Motor neuron (in vitro differentiated cells): ENCODE results near the gene MYL5. TPM values are rescaled to one million over a fixed set of nuclear protein-coding genes. Genes with fewer than 3 reads are reported as not detected.
A peak's percentile ranks its signal among the peaks of the same experiment; 100 is the strongest.
"Not testable (repeated sequence)": the region's sequence is repeated elsewhere in the genome, so short reads cannot be mapped to it uniquely, and the experiment has no call there.

Source experiments
- ATAC-seq, 8 experiments: fragments of 200-7000 bp; cut with Tn5 transposase; replicated peaks in 6 of 8; 2 replicates each; pipeline ENCODE4 v1.8.0; 2021; ENCODE audit warnings: mild to moderate bottlenecking in 8 of 8, moderate library complexity in 8 of 8
- H3K27ac ChIP-seq, 2 donors: fragments of 250-450 bp; sonication (Bioruptor Pico); 2 replicates each; pipeline ENCODE4 v1.9.0; 2021; ENCODE audit warnings: antibody characterized with exemption in 2 of 2, mild to moderate bottlenecking in 2 of 2, moderate library complexity in 1 of 2
- H3K4me1 ChIP-seq, 2 donors: fragments of 250-450 bp; sonication (Bioruptor Pico); replicated peaks in 1 of 2; 2 replicates each; pipeline ENCODE4 v1.6.1; 2021; ENCODE audit warnings: antibody characterized with exemption in 2 of 2, mild to moderate bottlenecking in 2 of 2, moderate library complexity in 1 of 2
- H3K4me3 ChIP-seq, 5 donors: fragments of 250-450 bp; sonication (Bioruptor Pico); 2 replicates each; pipeline ENCODE4 v1.9.0; 2021; ENCODE audit warnings: antibody characterized with exemption in 5 of 5, mild to moderate bottlenecking in 5 of 5, moderate library complexity in 4 of 5
- WGBS, 10 experiments: fragments of 450-650 bp; shearing (Covaris generic); methylation state at CpG; one replicate each; pipeline ENCODE4 v1.0.0; 2022; 5-methylcytosine and 5-hydroxymethylcytosine counted together
- in situ Hi-C, 9 experiments: fragments of 400-800 bp; cut with MboI; loops; one replicate each; pipeline ENCODE4 v1.15.0; 2021; ENCODE audit warnings: low sequenced_read_pairs in 9 of 9, low pct_unique_long_range_greater_than_20kb in 2 of 9; ENCODE audit not compliant: unreplicated experiment in 9 of 9
- total RNA-seq, 8 experiments: library from RNA; unstranded; fragments of 300-600 nt; gene quantifications; 2 replicates each; pipeline versions ENCODE4 v1.2.3 to v1.2.4, GENCODE V29; 2022

The MYL5 gene
- total RNA-seq, 8 experiments from 2014 or later: 6.7 to 41.2 (median 16.8) TPM

- H3K4me1 ChIP-seq, H3K4me3 ChIP-seq, ATAC-seq, H3K27ac ChIP-seq, in situ Hi-C loops: not testable (repeated sequence)
- 55 to 87% (median 80%) methylated on average over 3 to 10 of the region's 12 CpGs; no CpG with 5 or more reads in 1 of the 10 experiments for WGBS, 10 experiments
These were observed 20.1 kb downstream of the MYL5 start for GRCh38 chr4:694341-694940.

- in situ Hi-C loops: no loop called here
- ATAC-seq: no peak
- Histone ChIP-seq H3K4me1 (no peaks in the 10 kb centered on the region), H3K4me3 (no peak overlapping the region), H3K27ac (no peak overlapping the region)
- WGBS, 10 experiments: 50 to 89% (median 81%) methylated on average over 2 to 12 of the region's 27 CpGs
These were observed 25.7 kb downstream of the MYL5 start for GRCh38 chr4:699816-700580.

- no peaks in the 10 kb centered on the region for H3K4me1 ChIP-seq
- no peak overlapping the region for H3K4me3 ChIP-seq
- in situ Hi-C loops: no loop called here
- no peak for ATAC-seq
- no peak overlapping the region for H3K27ac ChIP-seq
- WGBS, 10 experiments: 53 to 92% (median 75%) methylated on average over 1 to 14 of the region's 16 CpGs; no CpG with 5 or more reads in 1 of the 10 experiments
These were observed 26.4 kb downstream of the MYL5 start for GRCh38 chr4:700587-701264.

GRCh38 chr4:702618-703048 is 28.3 kb downstream of the MYL5 start:
- Histone ChIP-seq H3K4me1 (peaks cover 5% of the 10 kb centered on the region in 2 donors), H3K4me3 (no peak overlapping the region), H3K27ac (no peak overlapping the region)
- in situ Hi-C loops: no loop called here
- WGBS, 10 experiments: 33 to 80% (median 80%) methylated on average over 1 of the region's 7 CpGs; no CpG with 5 or more reads in 7 of the 10 experiments
- no peak for ATAC-seq

- in situ Hi-C loops: no loop called here
- WGBS, 10 experiments: no CpG with 5 or more reads among the region's 10 CpGs
- ATAC-seq: no peak
- Histone ChIP-seq H3K4me3 (no peak overlapping the region), H3K27ac (no peak overlapping the region), H3K4me1 (peaks cover 11 to 12% of the 10 kb centered on the region in 2 donors)
These were observed 29.2 kb downstream of the MYL5 start for GRCh38 chr4:703336-704197.

- 60 to 100% (median 96%) methylated on average over 5 to 8 of the region's 46 CpGs; no CpG with 5 or more reads in 7 of the 10 experiments for WGBS, 10 experiments
- no peak for ATAC-seq
- in situ Hi-C loops: no loop called here
- Histone ChIP-seq H3K4me1 (peaks cover 12 to 14% of the 10 kb centered on the region in 2 donors), H3K27ac (no peak overlapping the region), H3K4me3 (no peak overlapping the region)
These were observed 30.0 kb downstream of the MYL5 start for GRCh38 chr4:704198-704891.

GRCh38 chr4:704971-705277 is 30.6 kb downstream of the MYL5 start:
- no peak for ATAC-seq
- in situ Hi-C loops: no loop called here
- WGBS, 10 experiments: no CpG with 5 or more reads among the region's 1 CpG
- peak overlapping the region in 2 of 5 donors; percentile 95 to 99 for H3K4me3 ChIP-seq
- no peak overlapping the region for H3K27ac ChIP-seq
- peaks cover 12 to 14% of the 10 kb centered on the region in 2 donors for H3K4me1 ChIP-seq

- ATAC-seq: peak; percentile 88 to 95 (median 94)
- Histone ChIP-seq H3K4me1 (peaks cover 12 to 14% of the 10 kb centered on the region in 2 donors), H3K27ac (peak within 1 kb of the TSS; percentile 78 to 85), H3K4me3 (peak within 1 kb of the TSS; percentile 80 to 99 (median 95))
- in situ Hi-C loops: no loop called here
- WGBS, 10 experiments: 0% methylated on average over 1 of the region's 82 CpGs; no CpG with 5 or more reads in 9 of the 10 experiments
These were observed 31.1 kb downstream of the MYL5 start, which contains the start of gene PCGF3 for GRCh38 chr4:705278-706082. Gene PCGF3, plus strand, starts transcription at chr4:705832. Its CDS starts 27,849 bp downstream, at chr4:733681.

- in situ Hi-C loops, ATAC-seq: not testable (repeated sequence)
- Histone ChIP-seq H3K4me3 (peak overlapping the region; percentile 80 to 99 (median 95)), H3K27ac (peak overlapping the region; percentile 78 to 85), H3K4me1 (peaks cover 12 to 14% of the 10 kb centered on the region in 2 donors)
- 8% methylated on average over 5 of the region's 21 CpGs; no CpG with 5 or more reads in 9 of the 10 experiments for whole genome bisulfite sequencing, 10 experiments
These were observed 31.8 kb downstream of the MYL5 start for GRCh38 chr4:706083-706633.

GRCh38 chr4:706834-707598 is 32.7 kb downstream of the MYL5 start:
- no peak for ATAC-seq
- 14 to 60% (median 40%) methylated on average over 1 to 3 of the region's 21 CpGs; no CpG with 5 or more reads in 7 of the 10 experiments for WGBS, 10 experiments
- in situ Hi-C loops: no loop called here
- H3K27ac ChIP-seq: no peak overlapping the region
- peaks cover 12 to 14% of the 10 kb centered on the region in 2 donors for H3K4me1 ChIP-seq
- peak overlapping the region; percentile 80 to 99 (median 95) for H3K4me3 ChIP-seq
